GM04503 (cell line): ENCODE data around the gene LUZP1.
A peak's percentile ranks its signal among the peaks of the same experiment; 100 is the strongest.

Experiments used
- DNase-seq: peaks from one replicate; pipeline ENCODE4 v3.0.0-alpha.2; 2012; ENCODE audit warnings: low read depth

The LUZP1 gene

DNA sequence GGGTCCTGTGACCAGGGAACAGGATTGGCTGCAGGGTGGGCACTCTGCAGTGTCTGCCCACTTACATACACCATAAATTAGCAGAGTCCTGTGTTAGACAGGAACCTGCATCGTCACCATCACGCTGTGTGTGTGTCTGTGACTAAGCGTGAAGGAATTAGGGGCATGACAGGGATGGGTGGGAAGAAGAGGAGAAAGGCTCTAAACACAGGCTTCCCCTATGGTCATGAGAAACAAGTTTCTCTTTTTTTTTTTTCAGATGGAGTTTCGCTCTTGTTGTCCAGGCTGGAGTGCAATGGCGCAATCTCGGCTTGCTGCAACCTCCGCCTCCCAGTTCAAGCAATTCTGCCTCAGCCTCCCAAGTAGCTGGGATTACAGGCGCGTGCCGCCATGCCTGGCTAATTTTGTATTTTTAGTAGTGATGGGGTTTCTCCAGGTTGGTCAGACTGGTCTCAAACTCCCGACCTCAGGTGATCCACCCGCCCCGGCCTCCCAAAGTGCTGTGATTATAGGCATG lies 20.3 kb upstream of the LUZP1 start:
- peak; percentile 83 for DNase-seq

DNA sequence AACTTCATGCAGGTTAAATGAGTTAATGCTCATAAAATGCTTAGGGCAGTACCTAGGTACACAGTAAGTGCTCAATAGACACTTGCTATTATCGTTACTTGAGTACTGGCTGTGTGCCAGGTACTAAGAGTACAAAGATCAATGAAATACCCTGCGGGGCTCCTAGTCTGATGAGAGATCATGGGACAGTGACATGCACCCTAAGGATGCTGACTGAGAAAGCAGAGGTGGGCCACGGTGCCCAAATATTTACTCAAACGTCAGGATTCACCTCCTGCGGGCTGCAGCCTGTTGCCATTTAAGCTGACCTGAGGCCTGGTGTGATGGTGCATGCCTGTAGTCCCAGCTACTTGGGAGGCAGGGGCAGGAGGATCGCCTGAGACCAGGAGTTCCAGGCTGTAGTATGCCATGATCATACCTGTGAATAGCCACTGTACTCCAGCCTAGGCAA lies 19.8 kb upstream of the LUZP1 start:
- DNase-seq, result no peak

DNA sequence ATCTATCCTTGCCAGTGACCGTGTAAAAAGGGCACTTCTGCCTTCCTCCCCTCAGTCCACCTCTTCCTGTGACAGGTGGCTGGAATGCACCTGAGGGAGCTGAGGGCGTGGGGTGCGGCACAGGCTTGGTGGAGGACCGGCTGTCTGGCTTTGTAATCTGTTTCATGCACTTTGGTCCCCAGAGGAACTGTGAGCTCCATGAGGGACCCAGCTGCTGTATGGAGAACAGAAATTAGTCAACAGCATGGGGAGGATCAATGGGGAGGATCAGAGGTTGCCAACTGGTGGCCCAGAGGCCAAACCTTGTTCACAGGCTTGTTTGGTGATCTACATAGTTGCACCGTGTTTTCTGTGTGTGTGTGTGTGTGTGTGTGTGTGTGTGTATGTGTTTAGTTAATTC lies 19.0 kb upstream of the LUZP1 start:
- DNase-seq, result no peak

DNA sequence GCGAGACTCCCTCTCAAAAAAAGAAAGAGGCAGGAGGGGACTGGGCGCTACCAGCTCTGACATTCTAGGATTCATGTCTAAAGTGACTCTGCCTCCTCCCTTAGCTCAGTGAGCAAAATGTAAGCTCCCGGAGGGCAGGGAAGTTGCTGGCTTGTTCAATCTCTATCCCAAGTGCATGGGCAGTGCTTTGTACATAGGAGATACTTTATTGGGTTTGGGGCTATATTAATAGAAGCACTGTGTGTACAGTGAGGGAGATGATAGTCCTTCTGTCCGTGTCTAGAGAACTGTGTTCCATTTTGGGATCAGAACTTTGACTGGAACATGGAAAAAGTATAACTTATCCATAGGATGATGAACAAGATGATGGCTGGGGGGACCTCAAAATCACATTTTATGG lies 16.7 kb upstream of the LUZP1 start:
- no peak for DNase-seq

DNA sequence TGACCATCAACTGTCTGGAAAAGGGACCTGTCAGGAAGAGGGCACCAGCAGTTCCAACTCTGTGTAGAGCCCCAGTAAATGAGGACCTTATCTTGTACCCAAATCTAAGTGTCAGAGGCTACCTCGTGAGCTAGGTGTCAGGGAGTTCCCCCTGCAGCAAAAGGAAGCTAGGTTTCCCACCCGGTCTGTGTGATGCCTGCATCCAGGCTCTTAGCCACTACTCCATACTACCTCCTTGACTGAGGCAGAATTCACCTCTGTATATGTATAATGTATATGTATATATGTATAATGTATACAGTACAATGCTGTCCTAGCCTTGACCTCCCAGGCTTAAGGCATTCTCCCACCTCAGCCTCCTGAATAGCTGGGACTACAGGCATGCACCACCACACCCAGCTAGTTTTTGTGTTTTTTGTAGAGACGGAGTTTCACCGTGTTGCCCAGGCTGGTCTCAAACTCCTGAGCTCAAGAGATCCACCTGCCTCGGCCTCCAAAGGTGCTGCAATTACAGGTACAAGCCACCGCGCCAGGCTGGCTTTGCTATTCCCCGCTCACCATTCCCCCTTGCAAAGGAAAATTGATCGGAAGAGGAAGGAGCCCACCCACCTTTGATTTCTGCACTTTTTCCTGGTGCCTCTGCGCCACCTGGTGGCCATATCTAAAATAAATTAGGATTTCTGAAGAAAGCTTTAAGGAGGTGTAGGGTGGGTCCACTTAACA lies 15.7 kb upstream of the LUZP1 start:
- no peak for DNase-seq

DNA sequence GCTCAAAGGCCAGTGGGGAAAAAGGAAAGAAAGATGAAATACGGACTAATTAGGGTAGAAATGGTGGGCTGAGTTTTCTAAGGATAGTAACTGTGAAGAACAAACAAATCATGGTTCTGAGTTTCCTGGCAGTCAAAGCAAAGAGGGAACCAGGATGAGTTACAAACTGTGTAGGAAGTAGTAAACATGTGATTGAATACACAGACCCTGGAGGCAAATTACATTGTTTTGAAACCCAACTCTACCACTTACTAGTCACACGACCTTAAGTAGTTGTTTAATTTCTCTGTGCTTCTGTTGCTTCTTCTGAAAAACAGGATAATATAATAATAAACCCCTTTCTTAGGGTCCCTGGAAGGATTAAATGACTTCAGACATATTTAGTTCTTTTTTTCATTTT lies 11.2 kb upstream of the LUZP1 start:
- no peak for DNase-seq

DNA sequence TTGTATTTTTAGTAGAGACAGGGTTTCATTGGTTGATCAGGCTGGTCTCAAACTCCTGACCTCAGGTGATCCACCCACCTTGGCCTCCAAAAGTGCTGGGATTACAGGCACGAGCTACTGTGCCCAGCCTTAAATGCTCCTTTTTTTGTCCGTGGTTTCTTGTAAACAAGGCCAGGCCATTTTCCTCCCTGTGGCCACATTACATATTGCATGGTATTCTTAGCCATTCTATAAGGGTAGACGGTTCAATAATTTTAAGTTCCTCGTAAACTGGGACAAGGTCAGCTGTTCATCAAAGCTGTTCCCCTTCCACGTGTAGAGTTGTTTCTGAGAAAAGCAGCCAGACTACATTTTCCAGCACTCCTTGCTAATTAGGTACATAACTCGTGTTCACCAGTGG lies 10.3 kb upstream of the LUZP1 start:
- no peak for DNase-seq

DNA sequence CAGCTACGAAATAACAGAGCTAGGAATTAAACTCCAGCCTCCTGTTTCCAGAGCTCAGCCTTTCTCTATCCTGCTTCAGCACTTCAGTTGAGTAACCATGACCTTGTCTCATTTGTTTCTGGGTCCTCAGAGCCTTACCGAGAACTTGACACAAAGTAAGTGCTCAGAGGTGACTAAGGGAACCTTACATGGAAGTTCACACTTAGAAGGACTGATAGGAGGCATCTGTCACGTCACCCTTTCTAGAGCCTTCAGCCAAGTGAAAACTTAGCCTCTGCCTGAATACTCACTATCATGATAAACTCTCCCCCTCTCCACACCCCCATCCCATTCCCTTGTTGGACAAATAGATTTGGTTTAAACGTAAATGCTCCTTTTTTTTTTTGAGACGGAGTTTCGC lies 9.8 kb upstream of the LUZP1 start:
- no peak for DNase-seq

DNA sequence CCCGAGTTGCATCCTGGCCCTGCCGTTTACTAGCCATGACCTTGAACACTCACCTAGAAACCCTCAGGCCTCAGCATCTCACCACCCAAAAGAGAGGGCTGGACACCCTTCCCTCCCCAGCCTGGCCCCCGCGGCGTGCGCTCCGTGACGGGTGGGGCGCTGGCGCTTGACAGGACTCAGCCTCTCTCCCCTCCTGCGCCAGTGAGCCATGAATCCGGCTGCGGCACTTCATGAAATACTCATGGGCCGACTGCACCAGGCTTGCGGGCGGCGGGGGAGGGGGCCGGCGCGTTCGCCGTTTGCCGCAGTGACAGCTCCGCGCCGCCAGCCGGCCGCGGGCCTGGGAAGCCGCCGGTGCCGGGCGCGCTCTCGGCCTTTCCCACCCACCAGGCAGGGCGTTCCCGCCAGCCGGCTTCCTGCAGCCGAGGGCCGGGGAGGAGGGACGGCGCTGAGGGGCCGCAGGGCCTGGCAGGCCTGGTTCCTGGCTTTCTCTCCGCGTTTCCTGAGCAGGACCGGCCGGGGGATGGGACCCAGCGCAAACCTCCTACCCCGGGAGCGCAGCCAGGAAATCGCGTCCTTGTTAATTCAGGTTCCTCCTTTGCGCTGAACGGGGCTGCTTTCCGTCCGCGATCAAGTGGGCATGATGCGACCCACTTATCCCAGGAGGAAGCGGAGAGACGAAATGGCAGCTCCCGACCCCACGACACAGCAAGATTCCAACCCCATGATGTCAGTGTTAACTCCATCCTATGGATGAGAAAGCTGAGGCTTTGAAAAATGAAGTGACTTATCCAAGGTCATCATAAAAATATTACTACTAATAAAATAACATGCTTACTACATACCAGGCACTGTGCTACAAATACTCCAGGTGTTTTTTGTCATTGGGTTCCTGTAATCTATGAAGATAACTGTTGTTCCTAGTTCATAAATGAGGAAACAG lies 9.1 kb upstream of the LUZP1 start:
- no peak for DNase-seq

DNA sequence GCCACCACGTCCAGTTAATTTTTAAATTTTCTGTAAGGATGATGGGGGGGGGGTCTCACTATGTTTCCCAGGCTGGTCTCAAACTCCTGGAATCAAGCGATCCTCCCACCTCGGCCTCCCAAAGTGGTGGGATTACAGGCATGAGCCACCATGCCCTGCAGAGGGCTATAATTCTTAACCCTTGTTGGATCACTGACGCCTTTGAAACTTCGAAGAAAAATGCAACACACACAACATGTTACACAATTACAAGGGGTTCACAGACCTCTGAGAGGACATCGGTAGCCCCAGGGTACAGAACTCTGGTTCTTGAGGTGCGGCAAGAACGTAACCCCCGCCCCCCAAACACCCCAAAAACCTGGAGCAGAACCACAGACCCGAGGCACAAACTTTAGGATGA lies 8.4 kb upstream of the LUZP1 start:
- DNase-seq, result no peak

DNA sequence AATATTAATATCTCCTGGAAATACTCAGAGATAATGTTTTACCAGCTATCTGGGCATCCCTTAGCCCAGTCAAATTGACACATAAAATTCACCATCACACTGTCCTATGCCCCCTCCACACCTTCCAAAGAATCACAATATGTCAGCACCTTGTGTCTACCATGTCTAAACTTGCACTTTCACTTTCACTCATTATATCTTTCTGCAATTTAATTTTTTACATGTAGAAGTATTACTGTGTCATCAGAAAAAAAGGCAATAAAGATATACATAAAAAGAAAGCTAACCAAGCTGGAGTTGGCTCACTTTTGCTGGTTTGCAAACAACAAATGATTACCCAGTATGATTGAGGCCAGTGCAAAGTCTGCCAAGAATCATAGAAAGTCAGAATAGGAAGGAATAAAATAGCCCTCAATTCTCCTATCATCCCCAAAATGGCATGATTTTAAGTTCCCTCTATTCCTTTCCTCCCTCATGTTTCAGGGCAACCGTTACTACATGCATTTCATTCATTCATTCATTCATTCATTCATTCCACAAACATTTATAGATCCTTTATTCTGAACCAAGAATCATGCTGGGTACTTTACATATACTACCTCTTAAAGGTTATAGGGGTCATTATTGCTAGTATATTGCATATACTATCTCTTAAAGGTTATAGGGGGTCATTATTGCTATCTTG lies 5.9 kb upstream of the LUZP1 start:
- DNase-seq, result no peak

DNA sequence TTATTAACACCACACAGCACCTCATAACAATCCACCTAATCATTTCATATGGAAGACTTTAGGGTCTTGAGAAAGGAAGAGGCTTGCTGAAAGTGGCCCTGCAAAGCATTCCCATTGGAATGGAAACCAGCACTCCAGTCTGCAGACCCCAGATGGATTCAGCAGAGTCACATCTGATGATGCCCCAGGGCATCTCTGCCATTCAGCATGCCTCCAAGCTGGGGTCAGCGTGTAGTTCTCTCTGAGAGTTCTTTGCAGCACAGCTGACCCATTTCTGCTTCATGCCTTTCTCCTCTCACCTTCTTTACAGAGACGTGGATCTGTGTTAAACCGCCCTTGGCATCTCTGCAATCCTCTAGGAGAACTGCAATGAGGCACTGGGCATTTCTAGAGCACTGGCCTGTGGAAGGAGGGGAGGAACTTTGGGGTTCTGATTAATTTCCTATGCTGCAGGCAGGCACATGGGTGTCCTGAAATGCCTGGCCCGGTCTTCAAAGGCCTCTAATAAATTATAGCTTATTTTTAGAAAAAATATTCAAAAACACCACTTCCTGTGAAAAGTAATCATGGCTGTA lies 2.6 kb upstream of the LUZP1 start:
- DNase-seq, result no peak

DNA sequence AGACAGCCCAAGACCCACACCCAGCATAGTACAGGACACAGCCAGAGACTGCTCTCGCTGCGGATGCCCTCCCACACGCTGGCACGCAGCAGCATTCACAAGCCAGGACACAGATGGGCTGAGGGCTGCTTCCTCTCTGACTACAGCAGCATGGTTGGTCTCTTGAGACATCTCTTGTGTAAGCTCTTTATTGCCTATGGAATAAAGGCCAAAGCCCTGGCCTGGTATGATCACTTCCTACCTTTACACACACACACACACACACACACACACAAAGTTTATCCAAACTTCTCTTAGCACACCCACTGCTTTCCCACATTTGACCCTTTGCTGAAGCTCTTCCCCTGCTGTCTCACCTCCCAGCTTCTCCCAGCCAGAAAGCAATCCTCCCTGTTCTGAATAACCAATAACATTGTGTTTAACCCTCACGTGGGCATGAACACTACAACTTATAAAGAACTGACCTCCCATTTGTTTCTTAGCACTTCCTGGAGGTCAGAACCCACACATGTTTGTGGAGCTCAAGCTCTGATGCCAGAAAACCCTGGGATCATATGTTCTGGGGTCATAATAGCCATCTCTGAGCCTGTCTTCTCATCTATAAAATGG lies 1.2 kb upstream of the LUZP1 start:
- peak; percentile 92 for DNase-seq

DNA sequence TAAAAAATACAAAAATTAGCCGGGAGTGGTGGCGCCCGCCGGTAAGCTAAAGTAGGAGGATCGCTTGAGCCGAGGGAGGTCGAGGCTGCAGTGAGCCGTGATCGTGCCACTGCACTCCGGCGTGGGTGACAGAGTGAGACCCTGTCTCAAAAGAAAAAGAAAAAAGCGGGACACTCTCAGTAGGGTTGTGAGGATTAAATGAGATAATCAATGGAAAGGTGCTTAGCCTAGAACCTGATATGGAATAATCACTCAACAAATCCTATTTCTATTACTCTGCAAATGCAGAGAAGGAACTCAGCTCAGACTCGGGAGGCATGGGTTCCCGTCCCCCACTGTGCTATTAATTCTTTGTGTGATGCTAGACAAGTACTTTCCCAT lies 529 bp upstream of the LUZP1 start:
- no peak for DNase-seq

DNA sequence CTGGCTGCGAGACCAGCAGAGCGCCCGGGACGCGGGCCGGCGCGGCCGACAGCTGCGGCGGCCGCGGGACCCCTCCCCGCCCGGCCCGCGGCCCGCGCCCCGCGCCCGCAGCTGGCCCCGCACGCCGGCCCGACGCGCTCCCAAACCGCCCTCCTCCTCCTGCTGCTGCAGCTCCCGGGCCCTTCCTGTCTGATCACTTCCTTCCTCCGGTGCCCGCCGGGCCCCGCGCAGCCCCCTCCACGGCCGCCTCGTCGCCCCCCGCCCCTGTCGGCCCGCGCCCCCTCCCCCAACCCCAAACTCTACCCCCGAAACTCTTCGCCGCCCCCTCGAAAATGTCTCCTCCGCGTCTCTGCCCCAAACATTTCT lies 594 bp downstream of the LUZP1 start:
- DNase-seq, result no peak

DNA sequence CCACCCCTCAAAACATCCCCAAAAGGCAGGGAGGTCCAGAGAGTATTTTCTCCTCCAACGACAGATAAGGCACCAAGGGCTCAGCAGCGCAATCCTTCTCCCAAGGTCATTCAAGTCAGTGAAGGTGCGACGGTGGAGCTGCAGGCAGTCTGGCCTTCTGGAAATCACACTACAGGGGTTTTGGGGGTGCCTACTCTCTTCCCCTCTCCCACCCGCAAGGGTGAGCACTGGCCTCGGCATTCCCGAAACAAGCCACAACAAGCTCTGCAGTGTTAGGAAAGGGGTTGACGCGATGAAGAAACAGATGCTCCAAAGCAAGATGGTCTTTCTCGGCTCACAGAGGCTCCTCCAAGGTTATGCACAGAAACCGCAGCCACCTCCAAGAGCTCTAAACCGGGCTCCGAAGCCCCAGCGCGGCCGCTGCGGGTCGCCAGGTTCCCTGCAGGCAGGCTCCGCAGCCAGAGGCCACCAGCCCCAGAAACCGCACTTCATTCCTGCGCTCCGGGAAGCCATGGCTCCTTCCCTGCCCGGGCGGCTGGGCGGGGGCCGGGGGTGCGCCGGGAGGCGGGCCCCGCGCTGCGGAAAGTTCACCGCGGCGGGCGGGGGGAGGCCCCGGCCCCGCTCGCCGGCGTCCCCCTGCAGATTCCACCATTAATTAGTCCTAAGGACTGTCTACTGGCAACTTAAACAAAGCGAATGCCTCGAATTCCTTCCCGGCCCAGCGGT lies 1.1 kb downstream of the LUZP1 start:
- DNase-seq, result no peak

DNA sequence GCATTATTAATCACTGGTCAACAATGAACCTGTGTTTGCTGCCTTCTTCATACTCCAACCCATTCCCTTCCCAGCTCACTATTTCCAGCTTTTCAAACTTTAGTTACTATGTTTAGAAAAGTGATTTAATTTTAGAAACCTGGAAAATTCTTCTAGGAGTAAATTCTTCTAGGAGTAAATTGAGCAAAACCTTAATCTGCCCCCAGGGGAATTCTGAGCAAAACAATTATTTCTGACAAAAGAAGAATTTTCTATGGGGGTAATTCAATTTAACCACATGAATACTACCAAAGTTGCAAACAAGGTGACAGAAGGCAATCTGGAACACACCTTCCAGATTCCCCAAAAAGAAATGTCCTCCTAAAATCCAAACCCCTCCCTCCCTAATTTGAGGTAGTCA lies 1.8 kb downstream of the LUZP1 start:
- DNase-seq, result no peak

DNA sequence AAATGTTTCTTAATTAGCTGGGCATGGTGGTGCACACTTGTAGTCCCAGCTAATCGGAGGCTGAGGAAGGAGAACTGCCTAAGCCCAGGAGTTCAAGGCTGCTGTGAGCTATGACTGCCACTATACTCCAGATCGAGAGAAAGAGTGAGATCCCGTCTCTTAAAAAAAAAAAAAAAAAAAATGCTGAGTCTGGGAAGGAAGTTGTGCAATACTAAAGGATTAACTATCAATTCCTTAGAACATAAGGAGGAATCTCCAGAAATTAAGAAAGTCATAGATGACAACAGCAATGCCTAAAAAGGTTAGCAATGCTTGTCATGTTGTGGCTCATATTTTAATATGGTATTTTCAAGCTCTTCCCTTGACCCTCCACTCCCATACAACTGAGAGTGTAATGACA lies 5.3 kb downstream of the LUZP1 start:
- DNase-seq, result no peak

DNA sequence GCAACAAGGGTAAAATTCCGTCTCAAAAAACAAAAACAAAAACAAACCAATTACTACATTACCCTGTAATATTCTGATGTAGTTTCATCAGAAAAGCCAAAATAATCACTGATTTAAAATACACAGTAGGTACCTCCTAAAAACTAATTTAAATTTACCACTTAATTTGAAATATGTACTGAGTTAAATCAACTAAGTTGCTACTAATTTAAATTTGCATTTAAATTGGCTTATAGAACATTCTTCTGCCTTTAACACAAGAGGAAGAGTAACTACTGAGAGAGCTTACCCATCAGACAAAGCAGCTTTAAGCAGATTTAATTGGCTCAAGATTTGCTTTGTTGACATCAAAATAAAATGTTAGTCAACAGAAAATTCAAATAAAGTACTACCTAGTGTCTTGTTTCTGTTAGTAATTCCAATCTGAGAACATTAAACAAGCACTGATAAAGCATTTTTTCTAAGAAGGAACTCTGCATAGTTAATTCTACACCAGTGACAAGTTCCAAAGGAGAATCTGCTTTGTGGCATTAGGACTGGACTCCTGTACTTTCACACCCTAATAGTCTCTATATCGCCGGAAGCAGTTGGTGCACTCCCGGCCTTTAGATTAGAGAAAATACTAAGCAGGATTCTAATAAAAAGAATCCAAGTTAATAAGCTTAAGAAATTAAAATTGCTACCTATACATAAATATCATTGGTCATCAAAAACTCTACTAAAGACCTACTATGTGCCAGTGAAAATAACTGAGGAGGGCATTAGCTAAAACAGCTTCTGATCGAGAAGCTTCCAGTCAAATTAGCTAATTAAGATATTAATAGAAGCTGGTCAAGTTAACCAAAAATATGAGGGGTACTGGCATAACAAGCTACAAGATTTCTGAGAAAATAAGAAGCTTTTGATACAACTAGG lies 8.4 kb downstream of the LUZP1 start:
- DNase-seq, result no peak

DNA sequence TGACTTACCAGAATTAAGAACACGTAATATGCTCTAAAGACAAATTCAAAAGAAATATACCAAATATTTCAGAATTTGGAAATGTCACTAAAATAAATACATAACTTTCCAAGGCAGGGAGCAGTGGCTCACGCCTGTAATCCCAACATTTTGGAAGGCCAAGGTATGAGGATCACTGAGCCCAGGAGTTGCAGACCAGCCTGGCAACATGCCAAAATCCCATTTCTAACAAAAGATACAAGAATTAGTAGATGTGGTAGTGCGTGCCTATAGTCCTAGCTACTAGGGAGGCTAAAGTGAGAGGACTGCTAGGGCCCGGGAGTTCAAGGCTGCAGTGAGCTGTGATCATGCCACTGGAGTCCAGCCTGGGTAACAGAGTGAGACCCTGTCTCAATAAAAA lies 11.7 kb downstream of the LUZP1 start:
- no peak for DNase-seq
